Limb (tissue), 2 donors: Measurements from ENCODE around the gene CA5A.
"Not testable (repeated sequence)": the region's sequence is repeated elsewhere in the genome, so short reads cannot be mapped to it uniquely, and the experiment has no call there.

Source experiments
- DNase-seq, 2 donors: peaks; one replicate each; pipeline ENCODE4 v3.0.0-alpha.2; 2016; ENCODE audit errors: extremely low spot score in 2 of 2

CA5A gene

DNA sequence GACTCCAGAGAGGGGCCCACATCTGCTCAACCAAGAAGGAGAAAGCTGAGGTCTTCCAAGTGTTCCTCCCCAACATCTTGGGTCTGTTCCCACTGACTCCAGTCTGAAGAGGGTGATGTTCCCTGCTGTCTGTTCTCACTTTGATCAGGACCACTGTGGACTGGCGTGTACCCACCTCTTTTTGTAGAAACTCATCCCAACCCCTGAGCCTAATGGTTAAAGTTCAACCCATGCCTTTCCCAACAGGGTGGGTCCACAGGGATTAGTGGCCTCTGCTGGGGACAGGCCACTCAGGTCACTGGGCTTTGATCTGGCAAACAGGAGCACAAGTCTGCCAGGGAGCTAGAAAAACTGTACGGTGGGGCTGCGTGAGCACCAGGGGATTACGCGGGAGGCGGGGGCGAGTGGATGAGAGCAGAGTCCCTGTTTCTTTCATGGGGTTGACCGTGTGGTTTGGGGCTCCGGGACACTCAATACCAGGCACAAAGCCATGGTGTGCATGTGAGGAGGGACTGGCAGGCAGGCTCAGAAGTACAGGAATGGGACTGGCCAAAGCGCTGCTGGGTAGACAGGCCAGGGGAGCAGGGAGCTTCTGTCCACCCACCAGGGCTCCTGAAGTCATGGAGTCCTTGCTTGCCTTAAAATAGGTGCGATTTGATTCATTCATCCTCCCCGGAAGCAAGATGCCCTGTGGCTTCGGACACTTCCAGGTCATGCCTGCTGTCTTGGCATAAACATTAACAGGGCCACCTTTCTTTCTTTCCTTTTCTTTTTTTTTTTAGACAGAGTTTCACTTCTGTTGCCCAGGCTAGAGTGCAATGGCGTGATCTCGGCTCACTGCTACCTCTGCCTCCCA, at the start of gene CA5A:
Gene CA5A (minus strand): TSS at position 155 of the 856 bp plus-strand sequence. CDS start 79 bp downstream, at position 76.
- no peak for DNase-seq

DNA sequence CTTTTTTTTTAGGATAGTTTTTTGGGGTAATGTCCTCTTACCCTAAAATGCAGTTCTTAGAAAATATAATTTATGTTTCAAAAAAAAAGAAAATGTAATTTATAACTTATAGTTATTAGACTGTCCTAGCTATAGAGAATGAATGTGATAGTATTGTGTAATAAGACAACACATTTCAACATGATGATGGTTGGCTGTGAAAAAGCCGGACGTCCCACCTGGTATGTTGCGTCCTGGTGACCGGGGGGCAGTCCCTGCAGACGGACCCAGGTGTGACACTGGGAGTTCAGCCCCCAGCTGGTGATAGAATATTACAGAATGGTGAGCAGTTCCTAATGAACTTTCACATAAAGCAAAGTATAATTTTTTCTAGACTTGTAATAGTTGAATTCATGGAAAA, 49.2 kb upstream of the CA5A start:
- not testable (repeated sequence) for DNase-seq

DNA sequence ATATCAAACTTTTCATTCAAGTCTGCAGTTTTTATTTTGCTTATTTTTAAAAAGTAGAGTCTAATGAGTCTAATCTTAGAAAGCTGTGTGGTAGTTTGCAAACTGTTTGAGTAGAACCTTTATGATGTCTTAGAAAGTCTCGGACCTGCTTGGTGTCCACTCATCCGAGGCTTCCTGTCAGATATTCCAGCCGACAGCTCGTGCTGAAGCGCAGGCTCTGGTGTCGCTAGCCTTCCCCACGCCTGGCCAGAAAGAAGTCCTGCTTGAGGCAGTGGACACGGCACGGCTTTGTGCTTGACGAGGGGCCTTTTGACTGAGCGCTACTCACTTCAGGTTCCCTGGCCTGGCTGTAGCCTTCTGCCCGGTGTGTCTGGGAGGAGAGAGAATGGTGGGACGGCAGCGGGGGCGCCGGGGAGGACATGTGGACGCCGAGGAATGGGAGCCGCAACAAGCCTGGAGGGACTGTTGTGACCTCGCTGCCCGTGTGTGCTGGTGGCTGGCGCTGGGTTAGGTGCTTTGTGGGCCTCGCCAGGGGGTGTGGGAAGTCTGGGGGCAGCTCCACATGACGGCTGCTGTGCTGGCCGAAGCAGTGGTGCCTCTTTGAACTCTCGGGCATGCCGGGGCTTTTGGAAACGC, 48.4 kb upstream of the CA5A start:
- DNase-seq, result no peak

DNA sequence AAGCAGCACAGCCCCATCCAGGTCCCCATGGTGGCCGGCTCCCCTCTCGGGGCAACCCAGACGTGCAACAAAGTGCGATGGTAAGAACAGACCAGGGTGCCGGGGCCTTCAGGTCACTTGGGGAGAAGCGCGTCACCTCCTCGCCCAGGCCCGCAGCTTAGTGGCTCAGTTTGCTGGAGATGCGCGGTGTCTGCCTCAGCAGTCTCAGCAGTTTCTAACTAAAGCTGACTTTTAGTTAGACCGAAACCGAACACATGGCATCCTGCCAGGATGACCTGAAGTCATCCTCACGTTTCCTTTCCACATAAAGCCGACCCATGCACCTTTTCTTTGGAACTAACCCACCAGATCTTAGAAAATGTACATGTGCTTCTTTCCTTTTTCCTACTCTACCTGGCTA, 47.9 kb upstream of the CA5A start:
- DNase-seq, result not testable (repeated sequence)

DNA sequence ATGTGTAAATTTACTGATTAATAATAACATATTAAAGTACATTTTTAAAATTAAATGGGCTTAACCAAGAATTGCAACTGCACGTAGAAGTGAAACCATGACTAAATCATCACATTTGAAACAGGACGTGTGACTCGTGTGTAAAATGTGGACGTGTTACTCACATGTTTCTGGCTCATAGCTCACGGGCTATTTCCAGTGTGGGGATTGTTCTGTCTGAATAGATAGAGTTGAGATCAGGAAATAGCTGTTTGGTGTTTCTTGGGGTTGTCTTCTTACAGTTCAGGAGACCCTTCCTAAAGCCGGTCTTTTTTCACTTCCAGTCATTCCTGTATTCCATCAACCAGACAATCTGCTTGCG, 47.4 kb upstream of the CA5A start:
- not testable (repeated sequence) for DNase-seq

DNA sequence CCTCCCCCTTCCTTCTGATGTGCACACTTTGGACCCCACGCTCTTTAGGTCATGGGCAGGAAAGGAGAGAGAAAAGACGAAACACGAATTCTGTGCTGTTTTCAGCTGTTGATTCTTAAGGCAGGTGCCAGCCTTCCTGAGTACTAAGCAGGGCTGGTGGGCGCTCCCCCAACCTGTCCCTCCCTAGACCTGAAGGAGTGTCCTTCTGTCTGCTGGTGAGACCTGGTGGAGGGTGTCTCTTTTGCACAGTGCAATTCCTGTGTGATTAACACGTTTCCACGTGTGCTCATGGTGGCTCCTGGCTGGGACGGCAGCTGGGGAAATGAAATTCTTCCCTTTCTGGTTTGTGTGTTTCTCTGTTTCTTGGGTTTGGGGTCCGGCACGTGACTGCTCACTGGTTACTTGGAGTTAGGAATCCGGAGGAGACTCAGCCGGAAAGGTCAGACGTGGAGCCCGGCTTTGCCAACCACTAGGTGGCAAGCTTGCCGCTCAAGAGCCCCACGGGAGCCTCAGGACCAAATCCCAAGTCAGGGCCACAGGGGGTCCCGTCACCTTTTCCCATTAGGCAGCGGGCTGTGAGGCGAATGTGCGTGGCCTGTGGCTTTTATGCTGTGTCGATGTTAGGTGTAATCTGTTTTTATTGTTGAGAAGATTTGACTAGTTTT, 46.9 kb upstream of the CA5A start:
- DNase-seq, result not testable (repeated sequence)

DNA sequence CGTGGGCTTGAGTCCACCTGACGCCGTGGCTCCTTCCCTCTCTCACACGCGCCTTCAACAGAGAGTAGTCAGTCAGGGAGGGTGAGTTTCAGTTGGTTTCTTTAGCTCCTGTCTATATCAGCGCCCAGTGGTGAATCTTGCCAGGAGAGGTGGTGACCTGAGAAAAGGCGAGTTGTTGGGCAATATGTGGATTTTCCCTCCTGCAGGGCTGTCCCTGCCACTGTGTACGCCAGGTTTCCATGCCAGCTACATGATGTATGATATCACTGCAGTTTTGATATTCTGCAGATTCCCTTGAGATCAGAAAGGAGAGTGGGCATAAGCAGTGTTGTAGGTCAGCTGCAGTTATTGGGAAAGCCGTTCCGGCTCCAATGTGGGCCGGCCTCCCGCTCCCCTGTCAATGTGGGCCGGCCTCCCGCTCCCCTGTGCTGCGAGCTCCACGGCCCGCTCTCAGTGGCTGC, 46.3 kb upstream of the CA5A start:
- DNase-seq, result no peak

DNA sequence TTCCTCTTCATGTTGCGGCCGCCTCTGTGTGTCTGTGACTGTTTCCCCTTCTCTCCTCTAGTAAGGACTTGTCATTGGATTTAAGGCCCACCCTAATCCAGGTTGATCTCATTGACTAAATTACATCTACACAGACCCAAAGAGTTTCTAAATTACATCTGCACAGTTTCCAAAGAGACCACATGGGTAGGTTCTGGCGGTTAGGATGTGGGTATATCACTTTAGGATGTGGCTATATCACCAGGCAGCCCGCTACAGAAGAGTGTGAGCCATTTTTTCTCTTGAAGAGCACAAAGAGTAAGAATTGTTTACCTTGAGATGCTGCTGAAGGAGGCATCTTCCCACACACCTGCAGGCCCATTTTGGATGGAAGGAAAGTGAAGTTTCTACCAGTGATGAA, 45.0 kb upstream of the CA5A start:
- DNase-seq, result not testable (repeated sequence)

DNA sequence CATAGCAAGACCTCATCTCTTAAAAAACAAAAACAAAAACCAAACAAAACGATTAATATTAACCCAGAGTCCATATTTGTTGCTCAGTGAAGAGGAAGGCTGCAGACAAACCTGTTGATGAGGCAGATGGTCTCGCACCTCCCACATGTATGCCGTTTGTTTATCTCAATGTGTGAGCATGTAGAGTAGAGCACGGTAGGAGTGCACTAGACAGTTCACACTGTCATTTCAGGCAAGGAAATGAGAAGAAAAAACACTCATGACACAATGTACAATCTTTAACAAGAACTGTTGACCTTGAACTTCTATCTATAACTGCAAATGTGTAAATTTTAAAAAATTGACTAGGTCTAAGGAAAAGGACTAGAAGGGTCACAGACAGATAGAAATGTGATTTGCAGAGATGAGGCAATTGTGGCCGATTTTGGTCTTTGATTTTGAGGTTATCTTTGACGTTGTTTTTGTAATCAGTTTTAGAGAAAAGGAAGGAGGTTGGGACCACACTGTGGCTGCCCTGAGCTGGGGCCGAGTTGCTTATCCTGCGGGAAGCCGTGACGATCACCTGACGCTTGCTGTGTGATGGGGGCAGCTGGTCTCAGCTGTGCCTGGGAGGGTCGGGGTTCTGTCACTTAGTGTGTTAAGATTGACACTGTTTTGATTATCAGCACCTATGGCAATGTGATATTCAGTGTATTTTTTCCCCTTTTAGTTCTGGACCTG, 43.7 kb upstream of the CA5A start:
- not testable (repeated sequence) for DNase-seq

DNA sequence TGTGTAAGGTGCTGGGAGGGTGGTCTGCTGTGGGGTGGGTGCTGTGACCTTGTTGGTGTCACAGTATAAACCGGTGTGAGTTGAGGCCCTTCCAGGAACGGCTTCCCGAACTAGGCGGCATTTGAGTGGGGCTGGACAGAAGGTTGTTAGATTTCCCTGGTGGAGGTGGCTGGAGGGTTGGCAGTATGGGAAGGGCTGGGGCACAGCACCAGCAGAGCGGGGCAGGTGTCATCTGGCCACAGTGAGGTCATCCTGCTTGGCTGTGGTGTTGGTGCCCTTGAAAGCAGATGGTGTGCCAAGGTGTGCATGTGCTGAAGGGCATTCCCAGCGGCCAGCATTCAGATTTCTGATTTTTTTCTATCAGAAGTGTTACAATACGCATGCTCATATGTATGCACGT, 43.0 kb upstream of the CA5A start:
- no peak for DNase-seq

DNA sequence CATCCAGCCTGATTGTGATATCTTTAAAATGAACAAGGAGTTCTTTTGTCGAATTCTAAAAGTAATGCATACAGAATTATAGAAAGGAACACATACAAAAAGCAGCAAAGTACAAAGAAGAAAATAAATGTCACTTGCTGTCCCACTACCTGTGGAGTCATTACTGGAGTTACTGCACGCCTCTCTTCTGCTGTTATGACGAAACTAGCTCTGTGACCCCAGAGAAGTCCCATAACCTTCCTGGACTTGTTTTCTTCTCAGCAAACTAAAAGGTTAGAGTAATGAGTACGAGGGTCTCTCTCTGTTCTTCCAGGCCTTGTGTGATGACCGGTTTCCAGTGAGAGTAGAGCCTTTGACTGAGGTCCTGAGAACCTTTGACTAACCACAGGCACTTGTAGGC, 41.8 kb upstream of the CA5A start:
- DNase-seq, result no peak

DNA sequence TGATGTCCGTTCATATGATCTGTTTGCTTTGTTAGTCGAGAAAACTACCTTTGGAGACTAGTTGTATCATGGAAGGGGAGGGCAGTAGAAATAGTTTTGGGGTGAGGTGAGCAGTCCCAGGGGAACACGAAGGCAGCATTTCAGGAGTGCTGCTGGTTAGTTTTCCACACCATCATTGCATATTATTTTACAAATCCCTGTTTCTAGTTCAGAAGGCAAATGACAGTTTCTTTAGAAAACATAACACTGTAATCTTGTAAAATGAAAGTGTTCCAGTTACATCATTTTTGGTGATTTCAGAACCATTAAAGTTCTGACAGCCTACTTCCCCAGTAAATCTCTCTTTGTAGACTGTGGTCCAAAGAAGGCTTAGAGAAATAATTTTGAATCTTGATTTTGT, 40.3 kb upstream of the CA5A start:
- no peak for DNase-seq

DNA sequence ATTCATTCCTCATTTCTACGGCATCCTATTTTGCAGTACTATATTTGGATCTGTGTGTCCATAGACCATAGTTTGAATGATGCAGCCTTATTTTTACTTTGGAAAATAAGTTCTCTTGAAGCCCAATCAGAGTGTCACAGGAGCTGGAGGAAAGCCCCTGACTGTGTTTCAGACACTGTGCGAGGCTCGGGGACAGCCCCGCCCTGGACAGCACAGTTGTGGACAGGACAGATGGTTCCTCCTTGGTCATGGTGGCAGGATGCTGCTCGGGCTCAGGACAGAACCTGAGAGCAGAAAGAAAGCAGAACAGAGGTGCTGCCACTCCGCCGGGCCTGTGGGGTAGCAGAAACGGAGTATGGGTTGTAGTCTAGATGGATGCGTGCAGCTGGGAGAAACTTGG, 37.8 kb upstream of the CA5A start:
- DNase-seq, result no peak

DNA sequence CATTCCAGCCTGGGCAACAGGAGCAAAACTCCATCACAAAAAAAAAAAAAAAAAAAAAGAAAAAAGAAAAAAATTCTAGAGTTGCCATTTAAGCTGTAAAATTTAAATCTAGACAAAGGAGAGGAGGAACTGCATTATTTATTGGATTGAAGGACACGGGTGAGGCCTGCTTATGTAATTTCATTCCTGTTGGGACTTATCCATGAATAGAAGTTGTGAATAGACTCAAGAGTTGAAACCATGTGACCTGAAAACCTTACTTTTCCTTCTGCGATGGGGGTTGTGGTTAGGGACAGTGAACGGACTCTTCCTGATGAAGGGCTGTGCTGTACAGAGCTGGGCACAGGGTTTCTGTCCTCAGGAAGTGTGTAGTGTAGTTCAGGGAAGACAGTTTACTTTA, 37.4 kb upstream of the CA5A start:
- no peak for DNase-seq

DNA sequence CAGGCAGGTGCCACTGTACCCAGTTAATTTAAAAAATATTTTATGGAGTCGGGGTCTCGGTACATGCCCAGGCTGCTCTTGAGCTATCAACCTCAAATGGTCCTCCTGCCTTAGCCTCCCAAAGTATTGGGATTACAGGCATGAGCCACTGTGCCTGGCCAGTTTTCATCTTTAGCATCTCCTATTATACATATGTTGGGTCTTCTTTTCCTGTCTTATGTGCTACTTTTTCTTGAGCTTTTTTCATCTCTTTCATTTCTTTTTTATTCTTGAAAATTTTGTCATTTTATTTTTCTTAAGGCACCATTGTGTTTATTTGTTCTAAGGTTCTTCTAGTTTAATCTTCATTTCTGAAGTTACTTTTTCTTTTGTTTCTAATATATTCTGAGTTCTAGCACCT, 35.6 kb upstream of the CA5A start:
- no peak for DNase-seq

DNA sequence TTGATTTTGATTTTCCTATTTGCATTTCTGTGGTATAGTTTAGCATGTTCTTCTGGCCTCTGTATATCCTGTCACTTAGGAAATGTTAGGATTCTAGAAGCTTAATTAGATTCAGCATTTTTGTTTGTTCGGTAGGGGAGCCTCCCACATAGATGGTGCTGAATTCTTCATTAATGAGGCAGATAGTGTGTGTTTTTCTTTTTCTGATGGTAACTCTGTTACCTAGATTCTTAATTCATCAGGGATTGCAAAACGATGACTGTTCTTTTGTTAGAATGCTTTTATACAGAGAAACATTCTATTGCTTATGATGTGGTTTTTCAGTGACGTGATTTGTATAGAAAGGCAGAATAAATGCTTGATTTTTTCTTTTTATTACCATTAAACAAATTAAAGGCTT, 33.9 kb upstream of the CA5A start:
- DNase-seq, result no peak

DNA sequence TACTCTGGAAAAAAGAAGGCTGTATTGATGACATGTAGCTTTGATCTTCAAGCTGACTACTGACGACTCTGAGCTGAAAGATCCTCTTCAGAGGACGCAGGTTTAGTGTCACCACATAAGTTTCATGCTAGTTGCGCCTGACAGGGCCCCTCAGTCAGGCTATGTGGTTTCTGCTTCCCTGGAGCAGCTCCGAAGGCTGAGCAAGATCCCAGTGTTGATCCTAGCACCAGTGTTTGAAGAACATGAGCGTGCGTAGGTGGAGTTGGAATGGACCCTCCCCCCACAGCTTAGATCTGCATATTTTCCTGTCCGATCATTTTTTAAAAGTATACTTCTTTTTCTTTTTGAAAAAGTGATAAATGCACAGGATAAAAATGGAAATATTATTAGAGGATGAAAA, 32.2 kb upstream of the CA5A start:
- DNase-seq, result no peak

DNA sequence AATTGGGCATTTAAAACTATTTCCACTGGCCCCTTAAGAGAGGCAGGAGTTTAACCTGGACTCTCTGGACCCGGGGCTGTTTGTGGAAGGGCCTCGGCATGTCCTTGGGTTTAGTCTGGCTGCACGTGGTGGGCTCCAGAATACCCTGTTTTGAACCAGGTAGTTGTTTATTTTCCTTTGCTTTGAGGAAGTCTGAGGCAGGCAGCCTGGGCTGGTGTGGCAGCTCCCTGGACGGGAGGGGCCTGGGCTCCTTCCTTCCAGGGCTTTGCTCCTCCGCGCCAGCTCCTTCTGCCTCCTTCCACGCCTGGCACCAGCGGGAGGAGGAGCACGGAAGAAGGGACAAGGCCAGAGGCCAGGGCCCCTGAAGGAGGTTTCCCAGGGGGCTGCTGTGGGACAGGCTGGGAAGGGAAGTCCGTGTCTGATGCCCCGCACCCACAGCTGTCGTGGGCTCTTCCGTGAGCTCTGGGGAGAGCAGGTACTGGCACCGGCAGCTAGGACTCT, 30.4 kb upstream of the CA5A start:
- DNase-seq, result no peak

DNA sequence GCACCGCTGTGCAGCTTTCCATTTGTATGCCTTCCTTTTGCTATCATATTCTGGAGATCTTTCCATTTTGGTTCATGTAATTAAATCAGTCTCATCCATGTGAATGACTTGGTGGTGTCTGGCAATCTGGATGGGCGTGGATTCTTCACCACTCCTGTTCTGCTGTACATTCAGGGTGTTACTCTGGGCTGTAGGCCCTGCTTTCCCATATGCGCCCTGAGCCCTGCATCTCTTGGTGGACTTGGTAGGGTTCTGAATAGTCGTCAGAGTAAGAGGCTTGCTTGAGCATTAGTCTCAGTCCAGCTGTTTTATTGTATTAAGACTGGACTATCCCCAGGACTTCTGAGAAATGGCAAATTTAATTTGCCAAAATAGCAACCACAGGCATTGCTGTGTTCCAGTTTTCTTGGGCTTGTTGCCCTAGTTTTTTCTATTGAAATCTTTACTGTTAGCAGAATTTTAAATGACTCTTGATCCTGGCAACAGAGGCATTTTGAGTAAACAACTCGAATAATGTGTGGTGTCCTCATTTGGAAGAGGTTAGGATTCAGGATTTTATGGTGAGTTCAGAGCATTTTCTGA, 29.8 kb upstream of the CA5A start:
- no peak for DNase-seq

DNA sequence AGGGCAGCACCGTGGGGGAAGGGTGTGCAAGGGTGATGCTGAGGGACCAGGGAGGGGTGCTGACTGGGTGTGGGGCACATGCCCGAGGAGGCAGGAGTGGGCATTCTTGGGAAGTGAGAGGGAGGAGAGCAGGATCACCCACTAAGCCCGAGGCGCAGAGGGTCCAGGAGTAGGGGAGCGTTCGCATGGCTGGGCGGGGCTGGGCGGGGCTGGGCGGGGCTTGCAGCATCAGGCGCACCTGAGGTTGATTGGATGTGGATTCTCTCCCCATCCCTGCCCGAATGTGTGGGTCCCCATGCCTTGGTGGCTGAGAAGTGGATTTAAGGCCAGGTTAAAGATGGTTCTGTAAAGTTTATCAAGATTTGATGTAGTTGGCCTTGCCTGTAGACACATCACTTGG, 29.1 kb upstream of the CA5A start:
- no peak for DNase-seq

DNA sequence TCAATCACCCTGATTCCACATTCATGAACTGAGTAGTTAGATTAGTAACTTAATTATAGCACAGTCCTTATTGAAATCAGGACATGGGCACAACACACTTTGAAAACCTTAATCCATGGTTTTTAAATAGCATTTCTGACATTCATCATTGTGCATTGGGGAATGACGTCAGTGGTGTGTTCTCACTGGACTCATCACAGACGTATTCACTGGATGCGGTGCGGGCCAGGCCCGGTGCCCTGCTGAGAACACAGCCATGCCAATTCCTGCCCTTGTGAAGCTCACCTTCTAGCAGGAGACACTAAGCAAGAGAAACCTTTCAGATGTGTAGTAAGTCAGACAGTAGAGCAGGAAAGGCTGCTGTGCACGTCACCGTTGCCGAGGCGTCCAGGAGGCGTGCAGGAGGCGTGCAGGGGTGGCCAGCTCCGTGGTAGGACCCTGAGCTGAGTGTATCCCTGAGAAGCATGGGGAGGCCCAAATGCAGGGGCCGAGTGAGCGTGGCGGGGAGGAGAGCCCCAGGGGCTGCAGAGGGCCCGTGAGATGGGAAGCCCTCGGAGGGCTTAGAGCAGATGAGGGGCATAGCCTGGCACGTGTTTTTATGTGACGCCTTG, 27.8 kb upstream of the CA5A start:
- DNase-seq, result no peak
